Colonic mucosa (tissue), 4 donors: ENCODE results near the gene COL20A1. TPM values are rescaled to one million over a fixed set of nuclear protein-coding genes. Genes with fewer than 3 reads are reported as not detected.

Experiments used
- DNase-seq: peaks from one replicate; pipeline ENCODE4 v3.0.0-alpha.2; 2020
- H3K27ac ChIP-seq: fragments of 200-600 bp; one replicate; pipeline ENCODE4 v1.8.0; 2021
- H3K27me3 ChIP-seq: fragments of 200-600 bp; one replicate; pipeline ENCODE4 v1.8.0; 2021
- H3K36me3 ChIP-seq: fragments of 200-600 bp; one replicate; pipeline ENCODE4 v1.8.0; 2021
- H3K4me1 ChIP-seq: fragments of 200-600 bp; one replicate; pipeline ENCODE4 v1.8.0; 2021; ENCODE audit warnings: mild to moderate bottlenecking
- H3K4me3 ChIP-seq: fragments of 200-600 bp; one replicate; pipeline ENCODE4 v1.8.0; 2021
- H3K9ac ChIP-seq, 2 donors: one replicate each; pipeline ENCODE4 v1.7.0; 2013; ENCODE audit warnings: control low read depth in 2 of 2, low read depth in 2 of 2, low read length in 2 of 2
- H3K9me3 ChIP-seq: fragments of 200-600 bp; one replicate; pipeline ENCODE4 v1.8.0; 2021
- CTCF ChIP-seq: fragments of 200-600 bp; IDR thresholded peaks from one replicate; pipeline ENCODE4 v1.8.0; 2022; ENCODE audit warnings: antibody characterized with exemption, mild to moderate bottlenecking
- intact Hi-C: fragments of 100-400 bp; cut with DNase I; formaldehyde crosslinking; loops from one replicate; pipeline ENCODE4 v1.14.1; 2022
- total RNA-seq, 2 donors: library from RNA; stranded (reverse); fragmentation: NEBNext Ultra II Directional in 1 of 2; extraction: Animal tissue kit (Norgen Biotek cat#: 25700) in 1 of 2; gene quantifications; one replicate each; pipeline ENCODE4 v1.2.1, GENCODE V29; 2021
- donor health status: healthy.
- donor health status: DM: no; HTN: no; CAD: no.
- donor health status: DM: no; HTN: no; CAD: no.

The COL20A1 gene
- total RNA-seq, 2 donors from 2014 or later, result not detected

- TF ChIP-seq CTCF, result no peak
- intact Hi-C loops, result no loop called here
- Histone ChIP-seq H3K27ac (no peak overlapping the region), H3K36me3 (no peaks in the 10 kb centered on the region), H3K9me3 (no peaks in the 10 kb centered on the region), H3K4me1 (no peaks in the 10 kb centered on the region), H3K9ac (no peak overlapping the region), H3K27me3 (no peaks in the 10 kb centered on the region), H3K4me3 (no peak overlapping the region)
- no peak for DNase-seq
Measured at GRCh38 chr20:63284981-63285524, 7.9 kb upstream of the COL20A1 start.

GRCh38 chr20:63285636-63286615, 7.1 kb upstream of the COL20A1 start:
- H3K9ac ChIP-seq, result no peak overlapping the region
- H3K36me3 ChIP-seq, result no peaks in the 10 kb centered on the region
- no peak overlapping the region for H3K4me3 ChIP-seq
- intact Hi-C loops, result no loop called here
- H3K4me1 ChIP-seq, result no peaks in the 10 kb centered on the region
- no peaks in the 10 kb centered on the region for H3K27me3 ChIP-seq
- no peaks in the 10 kb centered on the region for H3K9me3 ChIP-seq
- no peak overlapping the region for H3K27ac ChIP-seq
- DNase-seq, result no peak
- no peak for TF ChIP-seq CTCF

DNA sequence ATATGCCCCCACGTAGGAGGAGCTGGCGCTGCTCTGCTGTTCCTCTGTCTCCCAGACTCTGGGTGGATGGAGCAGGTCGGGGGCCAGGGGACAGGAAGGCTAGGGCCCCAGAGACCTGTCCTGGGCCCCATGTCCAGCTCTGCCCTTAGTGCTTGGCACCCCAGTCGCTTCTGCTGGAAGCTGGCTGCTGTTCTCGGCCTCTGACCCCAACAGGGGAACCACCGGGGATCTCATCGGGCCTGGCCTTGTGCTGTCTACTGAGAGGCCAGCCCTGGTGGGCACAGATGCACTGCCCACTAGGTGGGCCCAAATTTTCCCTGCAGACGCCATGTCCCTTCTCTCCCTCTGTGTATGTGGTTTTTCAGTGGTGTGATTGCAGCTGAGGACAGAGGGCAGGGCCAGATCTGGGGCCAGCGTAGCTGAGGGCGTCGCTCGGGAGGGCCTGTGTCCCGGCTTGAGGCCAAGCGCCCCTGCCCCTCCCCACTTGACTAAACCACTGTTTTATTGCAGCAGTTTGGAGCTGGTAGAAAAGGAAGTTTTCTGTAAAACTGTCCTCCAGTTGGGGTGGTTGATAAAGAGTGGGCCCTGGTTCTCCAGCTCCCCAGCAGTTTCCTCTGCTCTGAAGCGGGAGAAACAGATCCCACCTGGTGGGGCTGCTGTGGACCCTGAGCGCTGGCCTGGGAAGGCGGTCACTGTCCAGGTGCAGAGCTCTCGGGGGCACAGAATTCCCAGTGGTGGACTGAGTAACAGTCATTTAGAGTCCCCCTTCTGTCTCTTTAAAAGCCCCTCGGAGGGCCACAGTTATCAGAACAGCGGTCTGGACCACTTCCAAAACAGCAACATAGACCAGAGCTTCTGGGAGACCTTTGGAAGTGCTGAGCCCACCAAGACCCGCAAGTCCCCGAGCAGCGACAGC, 5.9 kb upstream of the COL20A1 start:
- H3K27ac ChIP-seq, result no peak overlapping the region
- intact Hi-C loops, result no loop called here
- H3K36me3 ChIP-seq, result no peaks in the 10 kb centered on the region
- DNase-seq, result no peak
- H3K9ac ChIP-seq, result no peak overlapping the region
- H3K27me3 ChIP-seq, result no peaks in the 10 kb centered on the region
- H3K9me3 ChIP-seq, result no peaks in the 10 kb centered on the region
- H3K4me3 ChIP-seq, result no peak overlapping the region
- no peak for TF ChIP-seq CTCF
- no peaks in the 10 kb centered on the region for H3K4me1 ChIP-seq

DNA sequence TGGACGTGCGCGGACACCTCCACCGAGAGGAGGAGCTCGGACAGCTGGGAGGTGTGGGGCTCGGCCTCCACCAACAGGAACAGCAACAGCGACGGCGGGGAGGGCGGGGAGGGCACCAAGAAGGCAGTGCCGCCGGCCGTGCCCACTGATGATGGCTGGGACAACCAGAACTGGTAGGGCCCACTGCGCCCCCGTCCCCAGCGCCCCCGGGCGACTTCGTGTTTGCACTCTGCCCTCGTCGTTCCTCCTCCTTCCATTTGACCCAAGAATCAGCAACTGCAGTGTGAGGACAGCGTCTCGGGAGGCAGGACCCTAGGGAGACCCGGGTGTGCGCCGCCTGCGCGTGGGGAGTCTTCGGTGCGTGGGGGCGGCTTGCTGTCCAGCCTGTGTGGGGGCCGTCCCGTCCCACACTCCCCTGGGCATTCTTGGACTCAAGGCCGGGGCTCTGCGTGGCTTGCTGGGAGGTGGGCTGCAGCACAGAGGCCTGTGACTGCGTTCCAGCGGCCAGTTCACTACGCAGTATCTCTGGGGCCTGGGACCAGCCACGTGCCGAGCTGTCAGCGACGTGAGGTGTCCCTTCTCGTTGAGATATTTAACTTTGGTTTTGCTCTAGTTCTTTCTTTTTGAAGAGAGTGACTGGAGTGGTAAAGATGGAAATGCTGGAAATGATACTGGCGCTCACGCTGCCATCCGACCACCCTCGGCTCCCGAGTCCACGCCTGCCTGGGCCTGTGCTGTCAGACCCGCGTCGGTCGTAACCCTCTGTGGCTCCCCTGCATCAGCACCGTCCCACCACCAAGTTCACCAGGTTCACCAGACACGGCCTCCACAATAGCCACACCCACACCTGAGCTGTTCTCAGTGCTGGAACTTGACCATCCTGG, 5.0 kb upstream of the COL20A1 start:
- DNase-seq, result no peak
- H3K4me1 ChIP-seq, result no peaks in the 10 kb centered on the region
- no peaks in the 10 kb centered on the region for H3K27me3 ChIP-seq
- H3K27ac ChIP-seq, result no peak overlapping the region
- intact Hi-C loops, result no loop called here
- no peak overlapping the region for H3K4me3 ChIP-seq
- no peak overlapping the region for H3K9ac ChIP-seq
- H3K36me3 ChIP-seq, result no peaks in the 10 kb centered on the region
- no peaks in the 10 kb centered on the region for H3K9me3 ChIP-seq
- no peak for TF ChIP-seq CTCF
